Gastrocnemius medialis (tissue), 4 donors: Measurements from ENCODE around the gene ZFC3H1. TPM values are rescaled to one million over a fixed set of nuclear protein-coding genes. Genes with fewer than 3 reads are reported as not detected.

Experiments used
- ATAC-seq, 2 donors: fragments of 150-250 bp; one replicate each; pipeline ENCODE4 v1.9.1; 2016
- DNase-seq, 2 donors: peaks; one replicate each; pipeline ENCODE4 v3.0.0-alpha.2; 2019
- H3K27ac ChIP-seq, 4 donors: fragments of 200-600 bp; sonication (generic); 1 replicate in 1 of 4; 2 replicates in 3 of 4; pipeline ENCODE4 v1.5.1; 2016 to 2018; ENCODE audit warnings: mild to moderate bottlenecking in 2 of 4, moderate library complexity in 1 of 4
- H3K27me3 ChIP-seq, 3 donors: fragments of 200-600 bp; sonication (generic) in 2 of 3; 1 replicate in 1 of 3; 2 replicates in 2 of 3; pipeline versions ENCODE4 v1.5.1 to v1.6.0; 2016 to 2019; ENCODE audit warnings: mild to moderate bottlenecking in 1 of 3, moderate library complexity in 1 of 3
- H3K36me3 ChIP-seq, 2 donors: fragments of 200-600 bp; sonication (generic) in 1 of 2; one replicate each; pipeline ENCODE4 v1.5.1; 2017 to 2018
- H3K4me1 ChIP-seq, 2 donors: fragments of 200-600 bp; sonication (generic) in 1 of 2; one replicate each; pipeline ENCODE4 v1.5.1; 2016 to 2017; ENCODE audit warnings: mild to moderate bottlenecking in 2 of 2
- H3K4me3 ChIP-seq, 4 donors: fragments of 200-600 bp; sonication (generic) in 3 of 4; 1 replicate in 1 of 4; 2 replicates in 3 of 4; pipeline ENCODE4 v1.5.1; 2016 to 2019; ENCODE audit warnings: mild to moderate bottlenecking in 2 of 4
- H3K9me3 ChIP-seq, 3 donors: fragments of 200-600 bp; sonication (generic) in 2 of 3; 1 replicate in 1 of 3; 2 replicates in 2 of 3; pipeline ENCODE4 v1.5.1; 2016 to 2019
- CTCF ChIP-seq, 5 experiments: fragments of 450-650 bp in 3 of 5; fragments of 200-600 bp in 2 of 5; sonication (generic) in 2 of 5; IDR thresholded peaks in 4 of 5; conservative IDR thresholded peaks in 1 of 5; 1 replicate in 4 of 5; 2 replicates in 1 of 5; pipeline ENCODE4 v1.5.1; 2016 to 2019; ENCODE audit warnings: antibody characterized with exemption in 5 of 5, mild to moderate bottlenecking in 3 of 5, moderate library complexity in 3 of 5
- POLR2A ChIP-seq, 2 donors: fragments of 450-650 bp; IDR thresholded peaks; one replicate each; pipeline ENCODE4 v1.6.1; 2017; ENCODE audit warnings: antibody characterized with exemption in 2 of 2, mild to moderate bottlenecking in 2 of 2, moderate library complexity in 2 of 2
- in situ Hi-C, 4 donors: fragments of 200-750 bp; cut with MboI; loops; one replicate each; pipeline versions ENCODE4 v1.15.0 to v1.8.0; 2017; ENCODE audit warnings: low sequenced_read_pairs in 4 of 4
- intact Hi-C: fragments of 100-400 bp; cut with DNase I; formaldehyde crosslinking; loops from one replicate; pipeline ENCODE4 v1.15.1; 2023; ENCODE audit warnings: low total_unique reads
- total RNA-seq, 4 donors: library from RNA; depleted of rRNA; stranded (reverse); fragments of >200 nt; gene quantifications; one replicate each; pipeline versions ENCODE4 v1.1.0 to v1.2.3, GENCODE V29; 2016

The ZFC3H1 gene
- total RNA-seq, 4 donors from 2014 or later = 6.5 to 26.4 (median 9.1) TPM

GRCh38 chr12:71642264-71642663, 21.4 kb downstream of the ZFC3H1 start:
- intact Hi-C loops (no loop called here), in situ Hi-C loops (loop anchor here in 2 of 4 donors (10.0 to 25.0 kb wide), 3 partner anchors 227 to 245 kb away; no protein-coding TSS in a partner anchor)
- Histone ChIP-seq H3K9me3 (no peaks in the 10 kb centered on the region), H3K36me3 (peaks cover 0 to 87% of the 10 kb centered on the region in 2 donors), H3K27ac (no peak overlapping the region), H3K4me1 (no peaks in the 10 kb centered on the region), H3K27me3 (no peaks in the 10 kb centered on the region), H3K4me3 (no peak overlapping the region)
- TF ChIP-seq CTCF (IDR thresholded peaks at IDR 0.05 in 4 of 5, conservative IDR thresholded peaks at IDR 0.05 in 1 of 5) = no peak
- no peak for TF ChIP-seq POLR2A (IDR thresholded peaks at IDR 0.05)
- no peak for DNase-seq
- ATAC-seq = no peak

GRCh38 chr12:71641390-71641789, 22.3 kb downstream of the ZFC3H1 start:
- no peaks in the 10 kb centered on the region for H3K9me3 ChIP-seq
- intact Hi-C loops (no loop called here), in situ Hi-C loops (loop anchor here in 2 of 4 donors (10.0 to 25.0 kb wide), 3 partner anchors 227 to 246 kb away; no protein-coding TSS in a partner anchor)
- DNase-seq (no peak), ATAC-seq (no peak)
- H3K27ac ChIP-seq = no peak overlapping the region
- TF ChIP-seq POLR2A (IDR thresholded peaks at IDR 0.05) (no peak), CTCF (IDR thresholded peaks at IDR 0.05 in 4 of 5, conservative IDR thresholded peaks at IDR 0.05 in 1 of 5) (no peak)
- no peaks in the 10 kb centered on the region for H3K4me1 ChIP-seq
- H3K27me3 ChIP-seq = no peaks in the 10 kb centered on the region
- no peak overlapping the region for H3K4me3 ChIP-seq
- H3K36me3 ChIP-seq = peaks cover 0 to 86% of the 10 kb centered on the region in 2 donors

- no peaks in the 10 kb centered on the region for H3K9me3 ChIP-seq
- H3K4me1 ChIP-seq = no peaks in the 10 kb centered on the region
- intact Hi-C loops = no loop called here
- in situ Hi-C loops = loop anchor here in 2 of 4 donors (10.0 to 25.0 kb wide), 3 partner anchors 226 to 247 kb away; no protein-coding TSS in a partner anchor
- TF ChIP-seq POLR2A (IDR thresholded peaks at IDR 0.05) (no peak), CTCF (IDR thresholded peaks at IDR 0.05 in 4 of 5, conservative IDR thresholded peaks at IDR 0.05 in 1 of 5) (no peak)
- peaks cover 0 to 87% of the 10 kb centered on the region in 2 donors for H3K36me3 ChIP-seq
- DNase-seq (no peak), ATAC-seq (no peak)
- H3K27me3 ChIP-seq = no peaks in the 10 kb centered on the region
- H3K27ac ChIP-seq = no peak overlapping the region
- H3K4me3 ChIP-seq = no peak overlapping the region
These were observed 23.3 kb downstream of the ZFC3H1 start for GRCh38 chr12:71640316-71640715.

- Histone ChIP-seq H3K4me3 (no peak overlapping the region), H3K27ac (no peak overlapping the region), H3K9me3 (no peaks in the 10 kb centered on the region), H3K36me3 (peaks cover 0 to 87% of the 10 kb centered on the region in 2 donors), H3K4me1 (no peaks in the 10 kb centered on the region), H3K27me3 (no peaks in the 10 kb centered on the region)
- in situ Hi-C loops (loop anchor here in 2 of 4 donors (10.0 to 25.0 kb wide), 3 partner anchors 225 to 248 kb away; no protein-coding TSS in a partner anchor), intact Hi-C loops (loop anchor here (5.0 to 10.0 kb wide), 2 partner anchors 222 to 425 kb away; no protein-coding TSS in a partner anchor)
- no peak for TF ChIP-seq CTCF (IDR thresholded peaks at IDR 0.05 in 4 of 5, conservative IDR thresholded peaks at IDR 0.05 in 1 of 5)
- no peak for TF ChIP-seq POLR2A (IDR thresholded peaks at IDR 0.05)
- ATAC-seq (no peak), DNase-seq (no peak)
These were observed 24.3 kb downstream of the ZFC3H1 start for GRCh38 chr12:71639341-71639760.
